Activated naive CD4-positive, alpha-beta T cell treated with anti-CD3 and anti-CD28 coated beads, Interleukin-2, amount 10 ng/mL, durations not matched to agents 7 days and 5 days (primary cell): Measurements from ENCODE around the gene TACR1.
"Not testable (repeated sequence)": the region's sequence is repeated elsewhere in the genome, so short reads cannot be mapped to it uniquely, and the experiment has no call there.

Experiments
- CTCF ChIA-PET: fragments of 350-600 bp; sonication (Branson Sonifier 250); formaldehyde crosslinking; loops from one replicate; lab custom pipeline; 2021; ENCODE audit warnings: antibody characterized with exemption; lab: Charles Lee
- DNase-seq: peaks from one replicate; pipeline ENCODE4 v3.0.0-alpha.2; 2020
- H3K27ac Mint-ChIP-seq: one replicate; pipeline ENCODE4 v1.8.0; 2021; ENCODE audit warnings: mild to moderate bottlenecking, moderate library complexity, mixed read lengths
- H3K27me3 Mint-ChIP-seq: one replicate; pipeline ENCODE4 v1.8.0; 2021; ENCODE audit warnings: mild to moderate bottlenecking, mixed read lengths
- H3K36me3 Mint-ChIP-seq: one replicate; pipeline ENCODE4 v1.8.0; 2021; ENCODE audit warnings: mixed read lengths
- H3K4me1 Mint-ChIP-seq: one replicate; pipeline ENCODE4 v1.8.0; 2021; ENCODE audit warnings: mixed read lengths
- H3K4me3 Mint-ChIP-seq: one replicate; pipeline ENCODE4 v1.8.0; 2021; ENCODE audit warnings: mild to moderate bottlenecking, moderate library complexity, mixed read lengths
- H3K9me3 Mint-ChIP-seq: one replicate; pipeline ENCODE4 v1.8.0; 2021; ENCODE audit warnings: mixed read lengths

The TACR1 gene

GRCh38 chr2:75071766-75072165, 127.6 kb downstream of the TACR1 start:
- no peak overlapping the region for H3K4me3 Mint-ChIP-seq
- no peaks in the 10 kb centered on the region for H3K36me3 Mint-ChIP-seq
- no peaks in the 10 kb centered on the region for H3K27me3 Mint-ChIP-seq
- H3K27ac Mint-ChIP-seq = no peak overlapping the region
- CTCF ChIA-PET = no interaction called here
- DNase-seq = no peak
- H3K4me1 Mint-ChIP-seq = no peaks in the 10 kb centered on the region
- H3K9me3 Mint-ChIP-seq = no peaks in the 10 kb centered on the region

DNA sequence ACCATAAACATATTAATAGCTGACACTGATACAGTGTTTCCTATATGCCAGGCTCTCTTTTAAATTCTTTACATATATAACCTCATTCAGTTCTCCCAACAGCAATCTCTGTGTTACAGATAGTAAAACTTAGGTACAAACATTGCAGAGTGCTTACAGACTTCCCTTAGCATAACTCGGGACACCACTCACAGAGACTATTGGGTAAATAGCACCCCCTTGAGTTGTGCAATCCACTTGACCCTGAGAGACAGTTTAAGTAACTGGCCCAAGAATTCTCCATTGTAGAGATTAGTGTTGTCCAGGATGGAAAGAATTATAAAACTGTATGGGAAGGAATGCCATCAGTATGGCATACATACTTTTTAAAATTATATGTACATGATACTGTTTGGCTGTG, 130.8 kb downstream of the TACR1 start:
- no peak for DNase-seq
- no peaks in the 10 kb centered on the region for H3K4me1 Mint-ChIP-seq
- no peaks in the 10 kb centered on the region for H3K27me3 Mint-ChIP-seq
- no peak overlapping the region for H3K27ac Mint-ChIP-seq
- CTCF ChIA-PET = interaction anchor here (1.1 kb wide), 1 partner anchor 8 kb away, joined by 4 read pairs; no protein-coding TSS in a partner anchor
- no peaks in the 10 kb centered on the region for H3K36me3 Mint-ChIP-seq
- no peak overlapping the region for H3K4me3 Mint-ChIP-seq
- H3K9me3 Mint-ChIP-seq = no peaks in the 10 kb centered on the region

DNA sequence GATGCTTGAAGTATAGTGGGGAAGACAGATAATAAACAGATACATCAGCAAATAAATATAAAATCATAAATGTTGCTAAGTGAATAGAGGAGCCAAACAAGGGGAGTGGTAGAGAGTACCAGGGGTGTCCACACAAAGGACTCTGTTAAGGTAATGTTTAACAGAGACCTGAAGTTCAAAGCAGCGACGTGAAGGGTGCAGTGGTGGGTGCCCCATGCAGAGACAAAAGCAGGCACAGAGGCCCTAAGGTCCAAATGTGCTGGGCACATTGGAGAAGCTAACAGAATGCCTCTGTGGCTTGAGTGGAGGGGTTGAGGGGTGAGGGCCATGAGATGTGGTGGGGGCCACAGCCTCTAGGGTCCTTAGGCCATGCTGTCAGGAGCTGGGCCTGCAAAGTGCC, 131.8 kb downstream of the TACR1 start:
- H3K9me3 Mint-ChIP-seq = no peaks in the 10 kb centered on the region
- CTCF ChIA-PET = interaction anchor here (1.1 kb wide), 1 partner anchor 9 kb away, joined by 4 read pairs; no protein-coding TSS in a partner anchor
- no peak overlapping the region for H3K4me3 Mint-ChIP-seq
- no peak overlapping the region for H3K27ac Mint-ChIP-seq
- no peaks in the 10 kb centered on the region for H3K27me3 Mint-ChIP-seq
- DNase-seq = no peak
- no peaks in the 10 kb centered on the region for H3K4me1 Mint-ChIP-seq
- no peaks in the 10 kb centered on the region for H3K36me3 Mint-ChIP-seq

- H3K4me1 Mint-ChIP-seq = no peaks in the 10 kb centered on the region
- H3K9me3 Mint-ChIP-seq = no peaks in the 10 kb centered on the region
- H3K4me3 Mint-ChIP-seq = no peak overlapping the region
- CTCF ChIA-PET = interaction anchor here (1.0 to 2.9 kb wide), 6 partner anchors 10 to 339 kb away, joined by 4 to 24 read pairs (median 12); no protein-coding TSS in a partner anchor
- no peaks in the 10 kb centered on the region for H3K36me3 Mint-ChIP-seq
- no peaks in the 10 kb centered on the region for H3K27me3 Mint-ChIP-seq
- DNase-seq = no peak
- no peak overlapping the region for H3K27ac Mint-ChIP-seq
These were observed 133.0 kb downstream of the TACR1 start for GRCh38 chr2:75066121-75066902.

DNA sequence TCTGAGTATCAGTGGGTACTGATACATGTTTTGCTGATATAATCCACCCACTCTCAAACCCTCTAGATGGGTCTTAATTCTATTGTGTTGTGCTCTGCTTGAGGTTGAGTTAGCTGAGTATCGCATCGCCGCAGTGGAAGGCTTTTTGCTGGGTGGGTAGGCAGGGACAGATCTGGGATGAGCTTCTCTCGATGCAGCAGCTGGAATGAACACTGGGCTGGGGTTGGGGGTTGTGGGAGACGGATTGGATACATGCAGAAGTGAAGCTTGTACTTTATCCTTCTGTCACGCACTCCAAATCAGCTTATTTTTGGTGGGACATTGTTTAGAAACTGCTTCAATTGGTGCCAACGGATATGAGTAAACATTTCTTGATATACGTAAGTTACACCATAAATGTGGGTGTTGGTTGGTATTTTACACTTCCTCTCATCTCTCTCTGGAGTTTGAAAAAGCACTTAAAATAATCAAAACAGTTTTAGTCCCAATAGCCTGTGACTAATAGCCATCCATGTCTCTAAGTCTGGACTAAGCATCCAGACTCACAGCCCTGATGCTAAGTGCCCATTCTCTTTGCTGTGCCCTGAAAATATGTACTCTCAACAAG, 133.8 kb downstream of the TACR1 start:
- no peaks in the 10 kb centered on the region for H3K9me3 Mint-ChIP-seq
- H3K4me3 Mint-ChIP-seq = no peak overlapping the region
- no peak overlapping the region for H3K27ac Mint-ChIP-seq
- H3K36me3 Mint-ChIP-seq = no peaks in the 10 kb centered on the region
- CTCF ChIA-PET = interaction anchor here (1.0 to 2.9 kb wide), 6 partner anchors 10 to 340 kb away, joined by 4 to 24 read pairs (median 12); no protein-coding TSS in a partner anchor
- DNase-seq = no peak
- H3K4me1 Mint-ChIP-seq = no peaks in the 10 kb centered on the region
- no peaks in the 10 kb centered on the region for H3K27me3 Mint-ChIP-seq

GRCh38 chr2:75064691-75065396, 134.5 kb downstream of the TACR1 start:
- CTCF ChIA-PET = interaction anchor here (0.6 to 2.9 kb wide), 16 partner anchors 8 to 340 kb away, joined by 3 to 24 read pairs (median 4); partner anchors contain the start of gene TACR1
- H3K4me3 Mint-ChIP-seq = no peak overlapping the region
- peak; percentile 59 for DNase-seq
- H3K36me3 Mint-ChIP-seq = no peaks in the 10 kb centered on the region
- H3K27me3 Mint-ChIP-seq = no peaks in the 10 kb centered on the region
- H3K9me3 Mint-ChIP-seq = no peaks in the 10 kb centered on the region
- no peak overlapping the region for H3K27ac Mint-ChIP-seq
- H3K4me1 Mint-ChIP-seq = no peaks in the 10 kb centered on the region

GRCh38 chr2:75063906-75064305, 135.4 kb downstream of the TACR1 start:
- Mint-ChIP-seq H3K27me3 (no peaks in the 10 kb centered on the region), H3K36me3 (no peaks in the 10 kb centered on the region), H3K9me3 (no peaks in the 10 kb centered on the region), H3K4me3 (no peak overlapping the region), H3K4me1 (no peaks in the 10 kb centered on the region), H3K27ac (no peak overlapping the region)
- CTCF ChIA-PET = interaction anchor here (0.7 to 2.9 kb wide), 12 partner anchors 9 to 341 kb away, joined by 3 to 24 read pairs (median 4); partner anchors contain the start of gene TACR1
- DNase-seq = no peak

GRCh38 chr2:75058427-75058826, 140.9 kb downstream of the TACR1 start:
- Mint-ChIP-seq H3K27me3 (no peaks in the 10 kb centered on the region), H3K4me3 (no peak overlapping the region), H3K36me3 (no peaks in the 10 kb centered on the region), H3K27ac (no peak overlapping the region), H3K9me3 (no peaks in the 10 kb centered on the region), H3K4me1 (no peaks in the 10 kb centered on the region)
- CTCF ChIA-PET = no interaction called here
- no peak for DNase-seq

DNA sequence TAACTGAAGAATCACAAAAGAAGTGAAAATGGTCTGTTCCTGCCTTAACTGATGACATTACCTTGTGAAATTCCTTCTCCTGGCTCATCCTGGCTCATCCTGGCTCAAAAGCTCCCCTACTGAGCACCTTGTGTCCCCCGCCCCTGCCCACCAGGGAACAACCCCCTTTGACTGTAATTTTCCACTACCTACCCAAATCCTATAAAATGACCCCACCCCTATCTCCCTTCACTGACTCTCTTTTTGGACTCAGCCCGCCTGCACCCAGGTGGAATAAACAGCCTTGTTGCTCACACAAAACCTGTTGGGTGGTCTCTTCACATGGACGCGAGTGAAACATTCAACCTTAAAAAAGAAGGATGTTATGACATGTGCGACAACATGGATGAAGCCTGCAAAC, 142.2 kb downstream of the TACR1 start:
- H3K36me3 Mint-ChIP-seq, H3K9me3 Mint-ChIP-seq, H3K4me1 Mint-ChIP-seq, CTCF ChIA-PET, H3K4me3 Mint-ChIP-seq, H3K27ac Mint-ChIP-seq, H3K27me3 Mint-ChIP-seq, DNase-seq: not testable (repeated sequence)

DNA sequence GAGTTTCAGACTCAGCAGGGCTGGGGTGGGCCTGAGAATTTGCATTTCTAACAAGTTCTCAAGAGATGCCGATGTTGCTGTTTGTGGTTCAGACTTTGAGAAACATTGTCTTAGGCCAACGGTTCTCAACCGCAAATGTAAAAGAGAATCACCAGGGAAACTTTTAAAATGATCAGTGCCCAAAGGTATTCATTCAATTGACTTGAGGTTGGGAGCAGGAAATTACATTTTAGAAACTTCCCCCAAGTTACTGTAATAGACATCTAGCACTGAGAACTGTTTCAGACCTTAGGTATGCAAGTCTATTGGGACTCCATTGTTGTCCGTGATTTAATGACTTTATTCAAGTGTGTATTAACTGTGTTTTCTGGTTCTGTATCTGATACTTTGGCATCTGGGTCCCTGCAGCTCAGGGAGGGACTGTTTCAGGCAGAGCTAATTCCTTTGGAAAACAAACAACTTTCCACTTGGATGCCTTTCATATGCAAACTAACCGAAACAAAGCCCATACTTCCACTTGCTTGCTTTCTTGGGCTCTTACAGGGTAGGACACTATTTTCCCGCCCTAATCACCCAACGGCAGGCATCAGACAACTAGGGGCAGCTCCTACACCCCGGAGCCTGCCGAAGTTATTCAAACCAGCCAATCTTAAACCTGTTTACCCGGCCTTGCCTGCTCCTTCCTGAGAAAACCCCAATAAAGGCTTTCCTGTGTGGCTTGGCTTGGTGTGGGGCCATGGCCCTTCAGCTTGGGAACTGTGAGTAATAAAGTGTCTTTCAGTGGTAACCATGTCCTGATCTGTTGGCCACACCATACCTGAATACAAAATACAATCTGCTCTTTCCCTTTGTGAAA, 143.3 kb downstream of the TACR1 start:
- no peak overlapping the region for H3K4me3 Mint-ChIP-seq
- H3K9me3 Mint-ChIP-seq = no peaks in the 10 kb centered on the region
- no peaks in the 10 kb centered on the region for H3K27me3 Mint-ChIP-seq
- no peak overlapping the region for H3K27ac Mint-ChIP-seq
- no peaks in the 10 kb centered on the region for H3K4me1 Mint-ChIP-seq
- CTCF ChIA-PET = no interaction called here
- no peaks in the 10 kb centered on the region for H3K36me3 Mint-ChIP-seq
- no peak for DNase-seq

DNA sequence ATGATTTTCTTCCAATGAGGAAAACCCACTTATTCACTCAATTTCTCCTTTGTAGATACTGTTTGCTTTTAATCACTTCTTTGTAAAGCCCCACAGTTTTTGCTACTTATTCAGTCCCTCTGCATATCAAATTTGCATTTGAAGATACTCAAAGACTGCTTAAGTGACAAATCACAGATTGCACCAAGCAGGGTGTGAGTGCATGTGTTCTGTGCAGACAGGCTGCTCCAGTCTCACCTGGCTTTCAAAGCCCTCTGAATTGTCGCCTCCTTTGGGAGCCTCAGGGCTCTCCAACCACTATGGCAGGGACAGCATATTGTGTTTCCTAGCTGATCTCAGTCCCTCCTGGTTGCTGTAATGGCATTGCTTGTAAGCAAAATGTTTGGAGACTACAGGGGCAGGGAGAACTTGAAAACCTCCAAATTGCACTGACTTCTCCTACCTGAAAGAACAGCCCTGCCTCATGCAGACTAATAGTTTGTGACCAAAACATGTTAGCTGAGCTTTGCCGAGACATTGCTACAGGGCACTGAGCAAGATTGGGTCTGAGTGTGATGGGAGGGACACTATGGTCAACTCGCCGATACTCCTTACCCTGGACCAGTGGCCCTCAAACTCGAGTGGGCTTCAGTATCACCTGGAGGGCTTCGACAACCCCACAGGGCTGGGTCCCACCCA, 144.0 kb downstream of the TACR1 start:
- H3K9me3 Mint-ChIP-seq = no peaks in the 10 kb centered on the region
- no peak for DNase-seq
- CTCF ChIA-PET = no interaction called here
- no peaks in the 10 kb centered on the region for H3K27me3 Mint-ChIP-seq
- H3K4me3 Mint-ChIP-seq = no peak overlapping the region
- H3K27ac Mint-ChIP-seq = no peak overlapping the region
- H3K4me1 Mint-ChIP-seq = no peaks in the 10 kb centered on the region
- H3K36me3 Mint-ChIP-seq = no peaks in the 10 kb centered on the region

DNA sequence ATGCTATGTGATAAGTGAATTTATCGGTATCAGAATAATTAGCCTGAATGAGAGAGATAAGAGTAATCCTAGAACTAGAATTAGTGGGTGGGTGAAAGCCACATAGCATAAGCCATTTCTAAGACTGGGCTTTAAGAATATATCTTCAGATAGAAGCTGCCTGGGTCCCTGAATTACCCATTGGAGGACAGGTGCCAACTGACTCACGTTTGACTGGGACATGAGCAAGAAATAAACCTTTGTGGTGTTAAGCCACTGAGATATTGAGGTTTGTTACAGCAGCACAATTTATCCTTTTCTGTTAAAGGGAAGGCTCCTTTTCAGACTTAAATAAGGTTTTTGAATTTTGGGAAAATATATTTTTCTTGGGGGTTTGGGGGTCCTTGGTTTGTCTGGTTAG, 145.0 kb downstream of the TACR1 start:
- CTCF ChIA-PET = interaction anchor here (1.7 to 2.5 kb wide), 2 partner anchors 10 to 555 kb away, joined by 3 to 13 read pairs; no protein-coding TSS in a partner anchor
- no peaks in the 10 kb centered on the region for H3K4me1 Mint-ChIP-seq
- H3K9me3 Mint-ChIP-seq = no peaks in the 10 kb centered on the region
- no peaks in the 10 kb centered on the region for H3K27me3 Mint-ChIP-seq
- no peak overlapping the region for H3K27ac Mint-ChIP-seq
- no peak for DNase-seq
- H3K36me3 Mint-ChIP-seq = no peaks in the 10 kb centered on the region
- H3K4me3 Mint-ChIP-seq = no peak overlapping the region

GRCh38 chr2:75053484-75054112, 145.7 kb downstream of the TACR1 start:
- Mint-ChIP-seq H3K9me3 (no peaks in the 10 kb centered on the region), H3K4me3 (no peak overlapping the region), H3K27me3 (no peaks in the 10 kb centered on the region), H3K36me3 (no peaks in the 10 kb centered on the region), H3K27ac (no peak overlapping the region), H3K4me1 (no peaks in the 10 kb centered on the region)
- peak; percentile 24 for DNase-seq
- CTCF ChIA-PET = interaction anchor here (0.6 to 2.5 kb wide), 3 partner anchors 11 to 555 kb away, joined by 3 to 13 read pairs (median 3); no protein-coding TSS in a partner anchor
